GM12873 (cell line): Measurements from ENCODE around the gene APOBEC4.

Experiments
- TF ChIP-seq, protein P1 (sequence below): IDR thresholded peaks from 2 replicates; pipeline ENCODE4 v1.5.1; 2012; ENCODE audit warnings: low read depth, mild to moderate bottlenecking, moderate library complexity, low read length, control low read depth; ENCODE audit not compliant: insufficient read depth; ENCODE audit errors: missing control alignments

The APOBEC4 gene

DNA sequence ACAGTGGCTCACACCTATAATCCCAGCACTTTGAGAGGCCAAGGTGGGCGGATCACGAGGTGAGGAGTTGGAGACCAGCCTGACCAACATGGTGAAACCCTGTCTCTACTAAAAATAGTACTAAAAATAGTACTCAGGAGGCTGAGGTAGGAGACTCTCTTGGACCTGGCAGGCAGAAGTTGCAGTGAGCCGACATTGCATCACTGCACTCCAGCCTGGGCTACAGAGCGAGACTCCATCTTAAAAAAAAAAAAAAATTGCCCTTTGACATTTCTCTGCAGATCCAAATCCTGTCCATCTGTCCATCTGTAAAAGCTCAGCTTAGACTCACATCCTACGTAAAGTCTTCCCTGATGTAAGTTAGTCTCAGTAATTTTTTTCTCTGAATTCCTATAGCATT lies 56.6 kb downstream of the APOBEC4 start:
- TF ChIP-seq, protein P1, sequence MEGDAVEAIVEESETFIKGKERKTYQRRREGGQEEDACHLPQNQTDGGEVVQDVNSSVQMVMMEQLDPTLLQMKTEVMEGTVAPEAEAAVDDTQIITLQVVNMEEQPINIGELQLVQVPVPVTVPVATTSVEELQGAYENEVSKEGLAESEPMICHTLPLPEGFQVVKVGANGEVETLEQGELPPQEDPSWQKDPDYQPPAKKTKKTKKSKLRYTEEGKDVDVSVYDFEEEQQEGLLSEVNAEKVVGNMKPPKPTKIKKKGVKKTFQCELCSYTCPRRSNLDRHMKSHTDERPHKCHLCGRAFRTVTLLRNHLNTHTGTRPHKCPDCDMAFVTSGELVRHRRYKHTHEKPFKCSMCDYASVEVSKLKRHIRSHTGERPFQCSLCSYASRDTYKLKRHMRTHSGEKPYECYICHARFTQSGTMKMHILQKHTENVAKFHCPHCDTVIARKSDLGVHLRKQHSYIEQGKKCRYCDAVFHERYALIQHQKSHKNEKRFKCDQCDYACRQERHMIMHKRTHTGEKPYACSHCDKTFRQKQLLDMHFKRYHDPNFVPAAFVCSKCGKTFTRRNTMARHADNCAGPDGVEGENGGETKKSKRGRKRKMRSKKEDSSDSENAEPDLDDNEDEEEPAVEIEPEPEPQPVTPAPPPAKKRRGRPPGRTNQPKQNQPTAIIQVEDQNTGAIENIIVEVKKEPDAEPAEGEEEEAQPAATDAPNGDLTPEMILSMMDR: no peak
